Panc1 (cell line): Measurements from ENCODE around the gene GPR87. TPM values are rescaled to one million over a fixed set of nuclear protein-coding genes. Genes with fewer than 3 reads are reported as not detected.

Source experiments
- ATAC-seq: fragments of 200-7000 bp; cut with Tn5 transposase; 2 replicates; pipeline ENCODE4 v1.9.1; 2020; ENCODE audit warnings: mild to moderate bottlenecking, moderate library complexity
- BruUV-seq: library from RNA; stranded (reverse); fragments of 400-500 nt; replicated peaks from 2 replicates; lab custom pipeline; 2021; lab: Mats Ljungman, UMichigan
- CTCF ChIA-PET: fragments of 300-600 bp; sonication (Branson Sonifier 250); formaldehyde crosslinking; loops from one replicate; lab custom pipeline; 2022; ENCODE audit warnings: antibody characterized with exemption; lab: Charles Lee
- POLR2A ChIA-PET: fragments of 300-600 bp; sonication (Branson Sonifier 250); formaldehyde crosslinking; loops from one replicate; lab custom pipeline; 2022; ENCODE audit warnings: antibody characterized with exemption; lab: Charles Lee
- DNase-seq: peaks from one replicate; pipeline ENCODE4 v3.0.0-alpha.2; 2010; ENCODE audit warnings: low read depth, low spot score
- H3K27ac ChIP-seq: 2 replicates; pipeline ENCODE4 v1.5.1; 2011; ENCODE audit warnings: mild to moderate bottlenecking, low read length, inconsistent platforms
- H3K27me3 ChIP-seq: fragments of 200-500 bp; sonication (Bioruptor generic); 2 replicates; pipeline ENCODE4 v1.6.0; 2014; ENCODE audit warnings: low read length, inconsistent platforms; ENCODE audit not compliant: control insufficient read depth, insufficient read depth
- H3K36me3 ChIP-seq: fragments of 200-500 bp; sonication (Bioruptor generic); 2 replicates; pipeline ENCODE4 v1.5.1; 2014; ENCODE audit warnings: inconsistent platforms, mild to moderate bottlenecking, low read length, moderate library complexity; ENCODE audit not compliant: control insufficient read depth, insufficient read depth
- H3K4me1 ChIP-seq: 2 replicates; pipeline ENCODE4 v1.5.1; 2011; ENCODE audit warnings: inconsistent platforms, mild to moderate bottlenecking, low read length, moderate library complexity; ENCODE audit not compliant: control insufficient read depth, insufficient read depth
- H3K4me3 ChIP-seq, 2 experiments: 2 replicates each; pipeline ENCODE4 v1.5.1; 2011 to 2012; ENCODE audit warnings: low read depth in 2 of 2, low read length in 2 of 2, mild to moderate bottlenecking in 2 of 2, inconsistent platforms in 1 of 2, moderate library complexity in 1 of 2
- H3K9me3 ChIP-seq: fragments of 200-500 bp; sonication (Bioruptor generic); 2 replicates; pipeline ENCODE4 v1.5.1; 2014; ENCODE audit warnings: low read depth, mild to moderate bottlenecking, inconsistent platforms, low read length, moderate library complexity; ENCODE audit not compliant: control insufficient read depth, insufficient read depth
- CTCF ChIP-seq: fragments of 450-650 bp; IDR thresholded peaks from 2 replicates; pipeline ENCODE4 v1.5.1; 2017; ENCODE audit warnings: mild to moderate bottlenecking
- POLR2AphosphoS5 ChIP-seq: IDR thresholded peaks from 2 replicates; pipeline ENCODE4 v1.6.1; 2012; ENCODE audit warnings: mild to moderate bottlenecking, low read depth, low read length, moderate library complexity
- REST ChIP-seq, 2 experiments: IDR thresholded peaks; 2 replicates each; pipeline ENCODE4 v1.6.1; 2011 to 2012; ENCODE audit warnings: low read depth in 2 of 2, control low read depth in 1 of 2, low read length in 1 of 2, mild to moderate bottlenecking in 1 of 2, moderate library complexity in 1 of 2; ENCODE audit not compliant: insufficient read depth in 1 of 2
- SIN3A ChIP-seq: IDR thresholded peaks from 2 replicates; pipeline ENCODE4 v1.6.1; 2012; ENCODE audit warnings: low read depth, mild to moderate bottlenecking, low read length, moderate library complexity, borderline replicate concordance; ENCODE audit not compliant: insufficient read depth
- TCF7L2 ChIP-seq: IDR thresholded peaks from 2 replicates; pipeline ENCODE4 v1.6.1; 2011; ENCODE audit warnings: mild to moderate bottlenecking, low read depth, low read length, inconsistent platforms
- in situ Hi-C: cut with HindIII; loops from 2 replicates; pipeline ENCODE4 v1.10.0; 2016; ENCODE audit warnings: low sequenced_read_pairs, low pct_unique_long_range_greater_than_20kb
- intact Hi-C: fragments of 100-400 bp; cut with micrococcal nuclease; formaldehyde crosslinking; loops from one replicate; pipeline ENCODE4 v1.10.0; 2022; ENCODE audit not compliant: unreplicated experiment
- total RNA-seq: library from RNA; stranded (reverse); gene quantifications from one replicate; pipeline ENCODE4 v1.2.1, GENCODE V29; 2021; ENCODE audit not compliant: unreplicated experiment

Gene GPR87
- total RNA-seq, 1 experiment from 2014 or later, result not detected

- ATAC-seq (no peak), DNase-seq (no peak)
- BruUV-seq, result no TSS peak
- Histone ChIP-seq H3K9me3 (no peaks in the 10 kb centered on the region), H3K36me3 (no peaks in the 10 kb centered on the region), H3K4me1 (no peaks in the 10 kb centered on the region), H3K27me3 (no peaks in the 10 kb centered on the region), H3K4me3 (no peak overlapping the region), H3K27ac (no peak overlapping the region)
- POLR2A ChIA-PET, result no interaction called here
- TF ChIP-seq REST (IDR thresholded peaks at IDR 0.05; ENCODE audit: insufficient read depth in 1 of 2, low read depth in 2 of 2, low read length in 1 of 2) (no peak), CTCF (no peak), SIN3A (no peak), POLR2AphosphoS5 (no peak), TCF7L2 (no peak)
- in situ Hi-C loops, result no loop called here
- intact Hi-C loops, result no loop called here
- CTCF ChIA-PET, result no interaction called here
Measured at GRCh38 chr3:151307583-151308488, 8.8 kb downstream of the GPR87 start.

DNA sequence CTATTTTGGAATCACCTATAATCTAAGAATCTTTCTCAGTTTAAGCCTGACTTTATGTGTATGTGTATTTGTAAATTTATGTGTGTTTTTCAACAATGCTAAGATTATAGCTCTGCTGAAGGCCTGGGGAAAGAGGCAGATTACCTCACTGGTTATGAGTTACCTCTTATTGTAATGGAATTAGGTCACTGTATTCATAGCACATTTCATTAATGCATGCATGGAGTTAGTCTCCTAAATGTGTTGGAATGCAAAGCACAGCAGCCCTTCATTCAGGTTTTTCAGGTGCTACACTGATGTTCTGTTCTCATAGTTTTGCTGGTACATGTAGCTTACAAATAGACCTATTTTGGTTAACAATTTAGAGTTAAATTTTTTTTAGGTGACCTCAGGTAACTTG is 9.5 kb downstream of the GPR87 start:
- intact Hi-C loops, result no loop called here
- ChIA-PET POLR2A (no interaction called here), CTCF (no interaction called here)
- in situ Hi-C loops, result no loop called here
- no peak for TF ChIP-seq SIN3A
- no peak for TF ChIP-seq CTCF
- no peak for TF ChIP-seq POLR2AphosphoS5
- TF ChIP-seq TCF7L2, result no peak
- TF ChIP-seq REST (IDR thresholded peaks at IDR 0.05; ENCODE audit: insufficient read depth in 1 of 2, low read depth in 2 of 2, low read length in 1 of 2), result no peak
- ATAC-seq, result no peak
- H3K9me3 ChIP-seq, result no peaks in the 10 kb centered on the region
- no peaks in the 10 kb centered on the region for H3K4me1 ChIP-seq
- no TSS peak for BruUV-seq
- DNase-seq, result no peak
- H3K36me3 ChIP-seq, result no peaks in the 10 kb centered on the region
- H3K27me3 ChIP-seq, result no peaks in the 10 kb centered on the region
- no peak overlapping the region for H3K27ac ChIP-seq
- H3K4me3 ChIP-seq, result no peak overlapping the region
